H1 (cell line): Measurements from ENCODE around the gene TNS1. TPM values are rescaled to one million over a fixed set of nuclear protein-coding genes. Genes with fewer than 3 reads are reported as not detected.

Experiments used
- ATF2 ChIP-seq: IDR thresholded peaks from 2 replicates; pipeline ENCODE4 v1.6.1; 2012; ENCODE audit warnings: low read length, inconsistent platforms
- polyA plus RNA-seq, 7 experiments: library from polyadenylated mRNA; depleted of rRNA in 3 of 7; stranded (reverse) in 5 of 7; unstranded in 2 of 7; fragments of >200 nt in 5 of 7; fragments of 200-250 nt in 2 of 7; gene quantifications; 1 replicate in 5 of 7; 2 replicates in 1 of 7; 4 replicates in 1 of 7; pipeline versions ENCODE4 v1.2.1 to v1.2.3, GENCODE V29; 2011 to 2013; ENCODE audit warnings: missing spikeins in 2 of 7, mixed read lengths in 2 of 7
- total RNA-seq: library from RNA; stranded (reverse); fragmentation: NEBNext Ultra II Directional; extraction: Animal tissue kit (Norgen Biotek cat#: 25700); gene quantifications from 2 replicates; pipeline ENCODE4 v1.2.1, GENCODE V29; 2021

The TNS1 gene
- total and polyA plus RNA-seq, 2 of the 8 experiments (the other 6 are each of a cell fraction or from before 2014, with no cell fraction given) = 1.5 to 5.1 TPM

GRCh38 chr2:218043701-218044109 is 40.9 kb upstream of the TNS1 start (continued):
- no peak for TF ChIP-seq ATF2
